ENCODE results near the gene IFNG-AS1.

IFNG-AS1 gene

DNA sequence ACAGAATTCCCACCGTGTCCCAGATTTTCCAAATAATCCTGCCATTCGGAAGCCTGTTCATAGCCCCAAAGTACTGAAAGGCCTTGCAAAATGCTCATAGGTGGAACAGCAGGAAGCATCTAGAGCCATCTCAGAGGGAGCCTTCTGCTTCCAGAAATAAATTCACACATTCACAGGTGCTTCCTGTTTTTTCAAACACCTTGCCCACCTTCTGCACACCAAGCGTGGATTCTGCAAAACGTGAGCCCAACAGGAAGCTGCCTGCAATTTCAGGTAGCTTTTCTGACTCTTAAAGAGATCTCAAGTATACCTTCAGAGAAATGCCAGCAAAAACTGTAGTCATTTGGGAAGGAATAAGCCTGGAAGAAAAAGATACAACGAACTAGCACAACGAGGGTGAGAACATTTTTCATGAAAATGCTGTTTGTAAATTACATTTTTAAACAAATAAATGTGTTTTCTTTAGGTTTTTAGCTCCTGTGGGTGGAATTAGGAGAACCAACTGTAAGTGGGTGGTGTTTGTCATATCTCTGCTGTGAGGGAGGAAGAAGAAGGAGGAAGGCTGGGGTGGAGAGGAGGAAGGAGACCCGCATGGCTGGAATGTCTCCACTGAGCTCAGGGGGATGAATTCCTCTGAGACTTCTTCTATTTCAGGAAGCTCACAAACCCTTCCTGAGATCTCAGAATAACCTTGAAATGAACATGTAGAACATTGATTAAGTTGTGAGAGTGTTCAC, at the start of gene IFNG-AS1:
IFNG-AS1 (plus strand) TSS at position 264 of the 737 bp plus-strand sequence.
- peak; percentile 31 for DNase-seq

DNA sequence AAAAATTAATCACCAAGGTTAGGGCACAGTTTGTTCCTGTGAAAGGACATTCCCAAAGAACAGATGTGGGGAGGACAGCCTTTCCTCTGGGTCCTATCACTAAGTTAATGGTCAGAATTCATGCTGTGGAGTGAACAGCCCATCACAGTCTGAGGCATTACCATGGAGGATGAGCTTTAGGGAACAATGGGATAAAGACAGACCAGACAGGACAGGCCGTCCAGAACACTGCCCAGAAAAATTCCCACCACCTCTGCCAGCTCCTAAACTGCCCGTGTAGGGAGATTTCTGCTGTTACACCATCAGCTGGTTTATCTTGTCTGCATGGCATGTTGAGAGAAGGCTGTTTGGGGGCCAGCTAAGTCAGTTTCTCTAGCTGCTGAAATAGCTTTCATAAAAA, 49.6 kb upstream of the IFNG-AS1 start:
- DNase-seq = no peak

DNA sequence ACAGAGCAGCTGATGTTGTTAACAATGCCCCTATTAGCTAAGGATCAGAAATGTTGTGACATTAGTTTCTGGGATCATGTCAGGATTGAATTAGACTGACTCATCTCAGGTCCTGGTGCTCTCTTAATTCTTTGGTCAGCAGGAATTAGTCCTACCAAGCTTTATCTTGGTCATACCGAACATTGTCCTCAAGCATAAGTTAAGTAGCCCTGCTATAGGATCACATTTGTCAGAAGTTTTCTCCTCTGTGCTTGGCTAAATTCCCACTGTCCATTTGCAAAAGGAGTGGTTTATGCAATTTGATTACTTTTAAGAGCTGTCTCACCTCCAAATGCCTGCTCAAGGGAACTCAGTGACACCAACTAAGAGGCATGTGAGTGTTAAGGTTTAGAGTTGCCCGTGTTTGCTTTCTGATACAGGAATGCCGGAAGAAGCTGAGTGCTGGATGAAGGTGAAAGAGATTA, 48.4 kb upstream of the IFNG-AS1 start:
- no peak for DNase-seq

DNA sequence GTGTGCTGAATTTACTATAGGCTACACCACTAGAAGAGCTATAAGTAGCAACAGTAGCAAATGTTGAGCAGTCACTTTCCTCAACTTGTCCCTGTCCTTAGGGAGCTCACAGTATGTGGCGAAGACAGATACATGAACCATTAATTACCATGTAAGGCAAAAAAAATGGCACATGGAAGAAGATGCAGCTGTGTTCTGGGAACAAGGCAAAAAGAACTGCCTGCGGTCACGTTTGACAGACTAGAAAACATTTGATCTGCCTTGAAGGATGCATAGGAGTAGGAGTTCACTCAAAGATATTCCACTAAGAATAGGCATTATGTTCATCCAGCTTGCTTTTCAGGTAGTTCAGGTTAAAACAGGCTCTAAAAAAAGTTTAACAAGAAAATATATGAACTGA, 46.5 kb upstream of the IFNG-AS1 start:
- no peak for DNase-seq

DNA sequence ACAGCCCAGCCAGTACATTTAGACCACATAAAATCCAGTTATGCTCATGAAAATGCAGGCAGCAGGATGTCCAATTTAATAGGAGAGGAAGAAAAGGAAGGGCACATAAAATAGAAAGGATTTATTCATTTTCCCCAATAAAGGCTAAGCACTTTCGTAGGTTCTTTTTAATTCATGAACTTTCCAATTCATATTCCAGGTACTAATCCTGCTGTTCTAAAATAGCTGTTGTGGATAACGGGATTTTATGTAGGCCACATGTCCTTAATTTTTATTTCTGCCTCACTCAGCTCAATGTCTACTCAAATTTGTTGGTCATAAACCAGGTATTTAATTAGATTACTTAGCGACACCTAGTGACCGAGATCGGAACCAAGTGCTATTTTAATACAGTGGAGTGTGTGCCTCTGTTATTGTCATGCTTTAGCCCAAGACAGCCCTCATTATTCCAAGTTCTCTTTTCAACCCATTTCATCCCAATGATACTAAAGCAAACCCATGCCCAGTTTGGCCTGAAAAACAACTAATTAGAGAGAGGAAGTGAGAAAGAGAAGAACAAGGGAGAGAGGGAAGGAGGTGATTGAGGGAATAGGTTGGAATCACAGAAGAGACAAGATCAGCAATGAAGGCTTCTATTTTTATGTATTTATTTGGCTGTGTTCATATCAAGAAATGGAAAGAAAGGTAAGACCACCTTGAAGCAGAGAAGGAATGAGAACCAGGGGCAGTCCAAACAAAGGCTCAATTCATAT, 45.9 kb upstream of the IFNG-AS1 start:
- peak; percentile 78 for DNase-seq

DNA sequence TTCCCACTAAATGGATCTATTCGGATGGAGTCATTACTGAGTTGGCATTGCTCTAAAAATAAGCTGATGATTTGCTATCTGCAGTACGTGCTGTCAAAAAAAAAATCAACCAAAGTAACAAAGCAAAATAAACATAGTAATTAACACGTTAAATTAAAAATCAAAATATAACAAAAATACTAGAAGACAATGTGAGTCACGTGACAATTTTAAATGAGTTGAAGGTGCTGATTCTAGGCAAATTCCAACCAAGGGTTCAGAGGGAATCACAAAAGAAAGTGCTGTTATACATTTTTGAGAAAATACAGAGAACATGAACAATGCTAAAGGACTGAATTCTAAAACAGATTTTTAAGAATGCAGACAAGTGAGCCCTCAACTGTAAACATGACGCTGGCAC, 45.2 kb upstream of the IFNG-AS1 start:
- no peak for DNase-seq

DNA sequence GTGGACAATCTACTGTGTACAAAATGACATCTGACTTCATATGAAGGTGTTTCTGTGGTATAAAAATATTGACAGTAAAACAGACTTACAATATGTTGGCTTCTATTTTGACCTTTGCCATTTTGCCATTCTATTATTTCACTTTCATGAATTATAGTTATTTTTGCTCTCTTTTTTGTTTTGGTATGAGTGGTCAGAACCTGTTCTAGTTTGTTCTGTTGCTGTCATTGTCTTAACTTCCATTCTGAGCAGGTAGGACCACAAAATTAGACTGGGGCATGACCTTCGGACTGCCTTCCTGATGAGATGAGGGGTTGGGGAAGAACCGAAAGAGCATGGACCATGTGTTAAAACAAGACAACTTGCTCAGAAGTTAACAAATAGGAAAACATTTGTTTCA, 36.5 kb upstream of the IFNG-AS1 start:
- DNase-seq = no peak

DNA sequence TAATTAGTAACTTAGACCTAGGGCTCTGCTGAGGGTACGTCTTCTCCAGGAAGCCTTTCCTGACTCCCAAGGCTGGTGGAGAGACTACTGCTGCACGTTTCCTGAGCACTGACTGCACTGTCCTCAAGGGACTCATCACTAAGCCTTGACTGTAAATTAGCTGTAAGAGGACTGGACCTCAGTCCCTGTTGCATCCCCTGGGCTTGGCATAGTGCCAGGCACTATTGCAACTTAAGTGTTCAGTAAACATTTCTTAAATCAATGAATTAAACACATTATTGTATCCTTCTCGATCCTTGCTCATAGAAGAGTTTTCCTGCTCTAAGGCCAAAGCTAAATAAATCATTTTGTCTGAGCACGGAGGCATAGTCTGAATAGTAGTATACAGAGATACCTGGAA, 31.9 kb upstream of the IFNG-AS1 start:
- DNase-seq = no peak

DNA sequence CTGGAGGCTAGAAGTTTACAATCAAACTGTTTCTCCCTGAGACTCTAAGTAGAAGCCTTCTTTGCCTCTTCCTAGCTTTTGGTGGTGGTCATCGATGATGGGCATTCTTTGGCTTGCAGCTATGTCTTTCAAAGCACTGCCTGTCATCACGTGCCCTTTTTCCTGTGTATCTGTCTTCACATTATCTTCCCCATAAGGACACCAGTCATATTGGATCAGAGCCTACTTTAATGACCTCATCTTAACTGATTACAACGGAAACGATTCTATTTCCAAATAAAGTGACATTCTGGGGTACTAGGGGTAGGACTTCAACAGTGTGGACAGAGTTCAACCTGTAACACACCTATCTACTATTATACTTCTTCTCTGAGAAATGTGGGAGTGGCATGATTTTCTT, 31.1 kb upstream of the IFNG-AS1 start:
- no peak for DNase-seq

DNA sequence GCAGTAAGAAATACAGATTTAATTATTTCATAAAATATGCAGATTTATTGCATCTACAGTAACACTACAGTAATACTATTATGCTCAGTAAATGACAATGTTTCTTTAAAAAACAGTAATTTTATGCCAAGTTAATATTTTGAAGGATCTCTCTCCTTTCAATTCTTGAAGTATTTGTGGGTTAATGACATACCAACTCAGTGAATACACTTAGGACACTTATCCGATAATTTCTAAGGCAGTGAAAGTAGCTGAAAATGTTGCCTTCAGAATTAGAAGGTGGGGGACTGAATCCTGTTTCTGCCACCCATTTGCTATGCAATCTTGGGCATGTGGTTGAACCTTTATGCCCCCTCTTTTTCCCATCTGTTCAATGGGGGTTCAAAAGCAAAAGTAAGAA, 24.8 kb upstream of the IFNG-AS1 start:
- DNase-seq = no peak

DNA sequence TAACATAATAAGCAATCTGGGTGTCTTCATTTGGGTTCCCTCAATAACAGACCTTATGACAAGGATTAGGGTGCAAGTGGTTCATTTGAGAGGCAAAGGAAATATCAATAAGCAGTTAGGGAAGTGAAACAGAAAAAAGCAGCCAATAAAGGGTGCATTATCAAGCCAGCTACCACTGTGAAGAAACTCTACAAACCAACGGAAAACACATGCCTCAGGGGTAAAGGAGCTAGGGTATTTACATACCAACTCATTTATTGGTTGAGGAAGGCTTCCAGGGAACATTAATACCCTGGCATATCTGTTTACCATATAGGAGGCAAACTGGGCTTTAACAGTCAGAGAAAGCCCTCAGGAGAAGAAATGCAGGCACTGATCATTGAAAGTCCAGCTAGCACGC, 22.7 kb upstream of the IFNG-AS1 start:
- no peak for DNase-seq

DNA sequence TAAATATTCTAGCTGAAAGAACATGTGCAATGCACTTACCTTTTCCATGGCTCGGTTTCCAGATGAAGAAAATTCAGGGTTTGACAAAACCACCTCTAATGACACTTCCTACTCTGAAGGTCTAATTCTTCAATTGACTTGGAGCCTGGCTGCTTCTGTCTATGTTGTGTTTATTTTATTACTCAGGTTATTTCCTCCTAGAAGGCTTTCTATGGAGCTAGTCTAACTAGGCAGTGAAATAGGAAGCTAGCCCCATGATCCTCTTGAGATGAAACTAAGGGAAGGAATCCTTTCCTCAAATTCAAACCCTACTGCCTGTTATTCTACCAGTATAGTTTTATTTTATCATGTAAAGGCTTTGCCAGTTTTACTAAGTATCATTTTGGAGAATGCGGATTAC, 20.9 kb upstream of the IFNG-AS1 start:
- no peak for DNase-seq

DNA sequence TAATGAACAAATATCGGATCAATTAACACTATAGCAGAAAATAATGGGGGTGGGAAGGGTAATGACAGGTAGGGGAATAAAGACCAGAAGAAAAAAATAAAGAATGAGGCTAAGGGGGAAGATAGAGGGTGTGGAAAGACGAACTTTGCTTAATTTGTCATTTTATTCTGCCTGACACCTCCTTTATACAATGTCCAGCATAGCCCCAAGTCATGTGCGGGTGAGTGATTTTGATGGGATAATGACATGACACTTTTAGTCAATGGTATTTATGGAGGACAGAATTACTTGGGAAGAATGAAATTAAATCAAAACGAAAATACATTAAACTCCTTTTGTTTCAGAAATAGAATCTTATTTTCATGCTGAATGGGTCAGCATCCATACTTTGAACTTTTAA, 20.5 kb upstream of the IFNG-AS1 start:
- no peak for DNase-seq

DNA sequence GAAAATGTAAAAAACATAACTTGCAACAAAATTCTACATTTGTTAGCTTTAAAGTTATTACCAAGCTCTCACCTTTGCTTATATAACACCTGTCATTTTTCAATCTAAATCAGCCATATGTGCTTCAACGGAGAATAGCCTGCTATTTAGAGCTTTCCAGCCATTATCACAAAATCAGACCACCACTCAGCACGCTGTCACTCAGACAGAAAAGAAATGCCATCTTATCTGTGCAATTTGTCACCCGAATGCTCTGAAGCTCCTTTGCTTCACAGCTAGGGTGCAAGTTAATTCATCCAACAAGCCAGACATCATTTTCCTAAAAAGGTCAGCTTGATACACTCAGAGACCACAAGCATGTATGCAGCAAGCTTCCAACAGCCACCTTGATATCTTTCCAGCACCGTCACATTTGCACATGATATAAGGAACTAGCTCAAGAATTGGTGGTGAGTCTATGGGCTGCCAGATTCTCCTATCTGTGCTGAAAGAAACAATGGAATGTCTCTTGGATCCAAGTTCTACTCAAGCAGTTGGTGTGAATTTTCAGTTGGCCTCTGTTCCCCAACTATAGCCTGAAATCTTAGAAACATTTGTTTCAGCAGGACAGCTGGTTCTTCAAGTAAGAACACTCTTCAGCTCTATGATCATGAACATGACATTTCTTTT, 20.0 kb upstream of the IFNG-AS1 start:
- DNase-seq = no peak

DNA sequence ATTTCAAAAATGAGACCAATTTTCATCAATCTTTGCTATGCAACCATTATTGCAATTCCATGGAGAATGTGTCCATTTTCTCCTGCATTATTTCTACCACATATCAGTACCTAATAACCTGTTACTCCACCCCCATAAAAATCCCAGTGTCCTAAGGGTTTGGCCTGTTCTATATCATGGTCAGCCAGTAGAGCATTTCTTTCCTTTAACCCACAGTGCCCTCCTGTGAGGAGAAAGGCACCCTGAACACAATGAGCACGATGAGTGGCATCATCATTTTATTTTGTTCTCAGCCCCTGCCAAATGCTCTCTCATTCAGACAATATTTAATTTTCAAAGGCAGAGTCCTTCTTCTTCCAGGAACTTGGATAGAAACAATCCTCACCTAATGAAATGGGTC, 11.6 kb upstream of the IFNG-AS1 start:
- no peak for DNase-seq

DNA sequence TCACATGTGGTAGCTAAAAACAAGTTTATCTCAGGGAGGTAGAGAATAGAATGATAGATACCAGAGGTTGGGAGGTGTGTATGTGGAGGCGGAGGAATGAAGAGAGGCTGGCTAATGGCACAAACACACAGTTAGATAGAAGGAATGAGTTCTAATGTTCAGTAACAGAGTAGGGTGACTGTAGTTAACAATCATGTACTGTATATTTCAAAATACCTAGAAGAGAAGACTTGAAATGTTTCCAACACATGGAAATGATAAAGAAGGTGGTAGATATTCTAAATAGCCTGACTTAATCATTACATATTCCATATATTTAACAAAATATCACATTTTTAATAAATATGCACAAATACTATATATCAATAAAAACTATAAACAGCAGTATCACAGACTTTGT, 8.9 kb upstream of the IFNG-AS1 start:
- DNase-seq = no peak

DNA sequence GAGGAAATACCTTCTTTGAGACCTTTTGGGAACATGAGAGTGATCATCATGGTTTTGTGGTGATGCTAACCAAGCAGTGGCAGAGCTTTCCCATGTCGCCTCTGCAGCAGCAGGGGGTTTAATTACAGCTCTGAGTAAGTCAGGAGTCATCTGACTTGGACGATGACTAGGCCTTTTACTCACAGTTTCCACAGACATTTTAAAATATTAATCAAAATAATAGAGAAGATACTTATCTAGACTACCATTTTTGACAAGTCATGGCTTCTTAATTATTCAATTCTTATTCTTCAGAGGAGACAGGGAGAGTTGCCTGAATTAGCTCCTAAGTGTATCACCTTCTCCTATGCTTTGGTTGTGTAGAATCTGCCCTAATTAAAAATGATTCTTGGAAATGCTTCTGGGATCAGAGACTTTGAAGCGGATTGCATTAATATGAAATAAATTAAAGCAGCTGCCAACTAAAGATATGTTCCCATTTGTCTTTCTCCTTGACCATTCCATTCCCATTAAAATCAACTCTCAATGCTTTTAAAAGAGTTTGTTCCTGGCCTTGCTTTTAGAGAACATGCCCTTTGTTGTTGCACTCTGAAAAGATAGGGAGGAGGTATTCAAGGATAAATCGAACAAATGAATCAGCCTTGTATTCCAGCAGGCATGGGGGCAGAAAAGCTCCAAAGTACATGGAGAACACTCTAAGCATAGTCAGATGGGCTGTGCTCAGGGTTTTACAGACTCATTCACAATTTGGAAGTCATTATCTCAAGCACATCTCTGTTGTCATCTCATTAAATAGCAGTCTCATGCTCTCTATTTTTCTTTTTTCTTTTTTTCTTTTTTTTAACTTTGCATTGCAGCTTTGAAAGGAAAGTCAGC, 7.7 kb upstream of the IFNG-AS1 start:
- DNase-seq = no peak

DNA sequence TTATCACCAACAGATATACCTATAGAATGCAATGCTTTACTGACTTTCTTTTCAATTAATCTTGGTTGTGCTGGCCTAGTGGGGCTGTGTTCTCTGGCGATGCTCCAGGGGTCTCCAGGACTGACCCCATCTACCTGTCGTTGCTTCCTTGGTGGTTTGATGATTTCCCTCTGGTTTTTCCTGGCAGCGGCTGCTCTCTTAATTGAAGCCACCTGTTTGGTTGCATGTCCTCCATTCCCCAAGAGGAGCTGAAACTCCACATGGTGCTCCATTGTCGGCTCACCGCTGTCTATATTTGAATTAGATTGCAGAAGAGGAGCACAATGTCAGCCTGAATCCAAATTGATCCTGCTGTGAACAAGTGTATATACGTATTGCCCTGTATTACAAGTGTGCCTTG, 7.1 kb upstream of the IFNG-AS1 start:
- no peak for DNase-seq

DNA sequence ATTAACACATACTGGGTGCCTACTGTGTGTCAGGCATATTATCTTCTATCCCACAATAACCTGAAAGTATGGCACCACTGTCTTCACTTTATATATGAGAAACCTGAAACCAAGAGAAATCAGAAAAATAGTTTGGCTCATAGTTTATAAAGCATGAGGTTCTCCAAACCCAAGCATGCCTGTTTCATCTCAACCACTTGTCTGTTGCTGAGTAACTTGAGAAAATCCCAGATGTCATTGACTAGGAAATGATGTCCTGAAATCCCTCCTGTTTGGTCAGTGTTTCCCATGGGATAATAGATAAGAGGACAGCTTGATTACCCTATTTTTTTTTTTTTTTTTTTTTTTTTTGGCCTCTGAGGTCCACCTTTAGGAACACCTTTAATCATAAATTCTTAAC, 2.6 kb upstream of the IFNG-AS1 start:
- no peak for DNase-seq

DNA sequence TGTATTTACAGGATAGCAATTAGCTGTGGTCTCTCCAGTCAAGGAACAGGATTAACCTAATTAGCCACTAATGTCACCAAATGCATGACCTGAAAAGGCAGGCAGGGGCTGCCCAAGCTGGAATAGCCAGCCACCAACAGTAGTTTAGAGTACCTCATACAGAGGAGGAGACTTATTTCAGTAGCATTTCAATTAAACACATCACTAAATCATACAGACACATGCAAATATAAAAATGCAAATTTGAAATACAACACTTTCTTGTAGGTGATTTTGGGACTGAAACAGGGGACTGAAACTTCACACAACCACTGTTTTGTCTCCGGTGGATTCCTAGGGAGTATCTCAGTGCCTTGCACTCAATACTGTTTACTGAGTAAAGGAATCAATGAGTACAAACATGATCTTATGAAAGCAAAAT, 636 bp upstream of the IFNG-AS1 start:
- DNase-seq = no peak

DNA sequence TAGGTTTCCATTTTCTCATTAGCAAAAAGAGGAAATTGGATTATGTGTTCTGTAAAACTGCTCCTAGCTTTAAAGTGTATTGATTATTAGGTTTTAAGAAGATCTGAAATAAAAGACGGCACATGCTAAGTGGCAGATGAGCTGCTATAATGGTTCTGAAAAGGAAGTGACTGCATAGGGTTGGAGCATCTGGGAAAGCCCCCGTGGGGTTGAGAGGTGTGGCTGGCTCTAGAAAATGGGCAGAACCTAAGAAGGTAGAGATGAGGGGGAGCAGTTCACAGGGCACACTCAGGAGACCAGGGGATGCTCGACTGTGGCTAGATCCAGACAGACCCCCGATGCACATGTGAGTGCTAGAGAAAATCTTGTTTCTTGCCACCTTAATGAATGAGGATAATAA, 1.9 kb downstream of the IFNG-AS1 start:
- DNase-seq = peak; percentile 4

DNA sequence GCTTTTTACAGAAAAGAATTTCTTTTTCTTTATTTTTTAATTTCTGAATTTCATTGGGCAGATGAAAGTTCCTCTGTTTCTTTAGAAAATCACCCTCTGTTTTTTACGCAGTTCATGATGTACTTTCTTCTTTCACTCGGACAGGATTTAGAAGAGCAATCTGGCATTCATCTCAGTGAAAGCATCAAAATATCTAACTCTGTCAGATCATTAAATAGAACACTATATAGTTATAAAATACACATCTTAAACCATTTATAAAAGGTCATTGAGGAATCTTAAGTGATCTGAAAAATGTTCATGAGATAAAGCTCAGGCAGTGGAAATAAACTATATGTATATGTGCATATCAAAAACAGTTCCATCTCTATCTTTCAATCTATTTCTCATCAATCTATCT, 3.9 kb downstream of the IFNG-AS1 start:
- no peak for DNase-seq

DNA sequence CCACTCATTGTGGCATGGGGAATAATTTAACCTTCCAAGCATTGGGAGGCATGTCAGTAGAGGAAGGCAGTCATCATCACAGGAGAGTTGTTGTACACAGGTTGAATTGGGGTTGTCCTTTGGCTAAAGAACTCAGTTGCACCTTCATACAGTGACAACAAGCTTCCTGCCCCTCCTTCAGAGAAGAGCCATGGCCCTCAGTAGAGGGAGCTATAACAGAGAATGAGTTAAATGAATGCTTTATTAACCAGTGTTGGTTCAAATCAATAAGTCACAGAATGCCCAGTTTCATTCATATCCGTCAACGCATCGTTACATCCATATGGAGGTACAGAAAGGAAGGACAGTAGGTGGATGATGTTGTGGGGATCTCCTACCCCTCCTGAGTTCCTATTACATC, 4.8 kb downstream of the IFNG-AS1 start:
- no peak for DNase-seq
